Astrocyte (in vitro differentiated cells and primary cell): ENCODE data around the gene CNTRL. TPM values are rescaled to one million over a fixed set of nuclear protein-coding genes. Genes with fewer than 3 reads are reported as not detected.
"Not testable (repeated sequence)": the region's sequence is repeated elsewhere in the genome, so short reads cannot be mapped to it uniquely, and the experiment has no call there.

Source experiments
- DNase-seq: peaks from one replicate; pipeline ENCODE4 v3.0.0-alpha.2; 2010; ENCODE audit warnings: low read depth
- FAIRE-seq: peaks from 2 replicates; lab custom pipeline; 2011; peaks lifted over from hg19 to GRCh38; lab: Jason Lieb, UNC
- H2AFZ ChIP-seq: 2 replicates; pipeline ENCODE4 v1.6.0; 2012; ENCODE audit warnings: low read depth, low read length, inconsistent platforms
- H3K27ac ChIP-seq: 2 replicates; pipeline ENCODE4 v1.5.1; 2011; ENCODE audit warnings: low read depth, low read length, inconsistent platforms
- H3K27me3 ChIP-seq: 2 replicates; pipeline ENCODE4 v1.6.0; 2011; ENCODE audit warnings: low read length, inconsistent platforms; ENCODE audit not compliant: insufficient read depth
- H3K36me3 ChIP-seq: 2 replicates; pipeline ENCODE4 v1.5.1; 2011; ENCODE audit warnings: low read length, inconsistent platforms; ENCODE audit not compliant: insufficient read depth
- H3K4me1 ChIP-seq: 2 replicates; pipeline ENCODE4 v1.5.1; 2011; ENCODE audit warnings: low read length, inconsistent platforms; ENCODE audit not compliant: insufficient read depth
- H3K4me2 ChIP-seq: 2 replicates; pipeline ENCODE4 v1.6.0; 2012; ENCODE audit warnings: low read length, inconsistent platforms
- H3K4me3 ChIP-seq: 2 replicates; pipeline ENCODE4 v1.5.1; 2011; ENCODE audit warnings: low read depth, mild to moderate bottlenecking, low read length, inconsistent platforms; ENCODE audit not compliant: insufficient read depth
- H3K79me2 ChIP-seq: 2 replicates; pipeline ENCODE4 v1.6.0; 2012; ENCODE audit warnings: mild to moderate bottlenecking, low read length, inconsistent platforms; ENCODE audit not compliant: insufficient read depth
- H3K9ac ChIP-seq: 2 replicates; pipeline ENCODE4 v1.6.0; 2012; ENCODE audit warnings: mild to moderate bottlenecking, low read length, inconsistent platforms
- H3K9me3 ChIP-seq: 2 replicates; pipeline ENCODE4 v1.5.1; 2012; ENCODE audit warnings: low read depth, mild to moderate bottlenecking, low read length, inconsistent platforms; ENCODE audit not compliant: insufficient read depth
- H4K20me1 ChIP-seq: 2 replicates; pipeline ENCODE4 v1.6.0; 2012; ENCODE audit warnings: low read length, inconsistent platforms; ENCODE audit not compliant: insufficient read depth
- H3K27ac Mint-ChIP-seq: one replicate; pipeline ENCODE4 v1.8.0; 2021; ENCODE audit warnings: mild to moderate bottlenecking, mixed read lengths; ENCODE audit not compliant: unreplicated experiment
- H3K27me3 Mint-ChIP-seq: one replicate; pipeline ENCODE4 v1.8.0; 2021; ENCODE audit warnings: low read depth, mixed read lengths; ENCODE audit not compliant: unreplicated experiment
- H3K36me3 Mint-ChIP-seq: one replicate; pipeline ENCODE4 v1.8.0; 2021; ENCODE audit warnings: low read depth, mixed read lengths; ENCODE audit not compliant: unreplicated experiment
- H3K4me1 Mint-ChIP-seq: one replicate; pipeline ENCODE4 v1.8.0; 2021; ENCODE audit warnings: low read depth, mixed read lengths; ENCODE audit not compliant: unreplicated experiment
- H3K4me3 Mint-ChIP-seq: one replicate; pipeline ENCODE4 v1.8.0; 2021; ENCODE audit warnings: mild to moderate bottlenecking, moderate library complexity, mixed read lengths; ENCODE audit not compliant: unreplicated experiment
- H3K9me3 Mint-ChIP-seq: one replicate; pipeline ENCODE4 v1.8.0; 2021; ENCODE audit warnings: mild to moderate bottlenecking, mixed read lengths; ENCODE audit not compliant: unreplicated experiment
- EZH2 ChIP-seq: IDR thresholded peaks from 2 replicates; pipeline ENCODE4 v1.6.1; 2012; ENCODE audit warnings: mild to moderate bottlenecking, low read length, inconsistent platforms; ENCODE audit not compliant: insufficient read depth
- total RNA-seq: library from RNA; stranded (reverse); gene quantifications from 2 replicates; pipeline ENCODE4 v1.2.1, GENCODE V29; 2021
- TF ChIP-seq, protein P1 (sequence below): IDR thresholded peaks from 2 replicates; pipeline ENCODE4 v1.5.1; 2011; ENCODE audit warnings: low read depth, mild to moderate bottlenecking, inconsistent platforms, low read length, moderate library complexity; ENCODE audit not compliant: insufficient read depth

The CNTRL gene
- total RNA-seq, 1 donor from 2014 or later, result 4.4 TPM

DNA sequence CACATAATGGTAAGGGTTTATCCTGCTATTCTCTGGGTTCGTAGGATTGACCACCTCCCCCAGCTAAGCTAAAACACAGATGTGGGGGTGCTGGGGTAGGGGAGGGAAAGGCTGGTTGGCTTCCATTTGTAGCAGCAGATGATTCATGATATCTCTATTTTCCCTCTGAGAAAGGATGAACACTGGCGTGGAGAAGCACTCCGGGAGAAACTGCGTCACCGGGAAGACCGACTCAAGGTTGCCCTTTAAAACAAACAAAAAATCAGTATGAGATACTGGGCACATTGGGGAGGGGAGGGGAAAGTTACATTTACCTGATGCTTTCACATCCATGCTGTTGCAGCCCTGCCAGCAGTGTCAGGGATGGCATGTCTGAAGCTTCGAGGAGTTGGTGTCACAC lies 98.7 kb downstream of the CNTRL start:
- Histone ChIP-seq H2AFZ (no peak overlapping the region), H3K27me3 (no peaks in the 10 kb centered on the region), H3K27ac (no peak overlapping the region), H3K9me3 (no peaks in the 10 kb centered on the region), H3K9ac (no peak overlapping the region), H3K36me3 (peaks cover 25% of the 10 kb centered on the region), H3K79me2 (no peaks in the 10 kb centered on the region), H4K20me1 (peaks cover 4% of the 10 kb centered on the region), H3K4me2 (no peak overlapping the region), H3K4me1 (peaks cover 4% of the 10 kb centered on the region), H3K4me3 (no peak overlapping the region)
- Mint-ChIP-seq H3K9me3 (no peaks in the 10 kb centered on the region), H3K4me1 (peaks cover 8% of the 10 kb centered on the region), H3K4me3 (no peak overlapping the region), H3K27ac (no peak overlapping the region), H3K27me3 (no peaks in the 10 kb centered on the region), H3K36me3 (peaks cover 17% of the 10 kb centered on the region)
- no peak for TF ChIP-seq EZH2
- TF ChIP-seq, protein P1, sequence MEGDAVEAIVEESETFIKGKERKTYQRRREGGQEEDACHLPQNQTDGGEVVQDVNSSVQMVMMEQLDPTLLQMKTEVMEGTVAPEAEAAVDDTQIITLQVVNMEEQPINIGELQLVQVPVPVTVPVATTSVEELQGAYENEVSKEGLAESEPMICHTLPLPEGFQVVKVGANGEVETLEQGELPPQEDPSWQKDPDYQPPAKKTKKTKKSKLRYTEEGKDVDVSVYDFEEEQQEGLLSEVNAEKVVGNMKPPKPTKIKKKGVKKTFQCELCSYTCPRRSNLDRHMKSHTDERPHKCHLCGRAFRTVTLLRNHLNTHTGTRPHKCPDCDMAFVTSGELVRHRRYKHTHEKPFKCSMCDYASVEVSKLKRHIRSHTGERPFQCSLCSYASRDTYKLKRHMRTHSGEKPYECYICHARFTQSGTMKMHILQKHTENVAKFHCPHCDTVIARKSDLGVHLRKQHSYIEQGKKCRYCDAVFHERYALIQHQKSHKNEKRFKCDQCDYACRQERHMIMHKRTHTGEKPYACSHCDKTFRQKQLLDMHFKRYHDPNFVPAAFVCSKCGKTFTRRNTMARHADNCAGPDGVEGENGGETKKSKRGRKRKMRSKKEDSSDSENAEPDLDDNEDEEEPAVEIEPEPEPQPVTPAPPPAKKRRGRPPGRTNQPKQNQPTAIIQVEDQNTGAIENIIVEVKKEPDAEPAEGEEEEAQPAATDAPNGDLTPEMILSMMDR, result no peak
- DNase-seq (no peak), FAIRE-seq (no peak)

- Mint-ChIP-seq H3K36me3 (peaks cover 11% of the 10 kb centered on the region), H3K4me1 (peaks cover 15% of the 10 kb centered on the region), H3K4me3 (no peak overlapping the region), H3K27ac (no peak overlapping the region), H3K27me3 (no peaks in the 10 kb centered on the region), H3K9me3 (no peaks in the 10 kb centered on the region)
- Histone ChIP-seq H3K79me2 (peaks cover 33% of the 10 kb centered on the region), H3K4me1 (peaks cover 7% of the 10 kb centered on the region), H3K9ac (no peak overlapping the region), H3K27me3 (no peaks in the 10 kb centered on the region), H2AFZ (no peak overlapping the region), H3K36me3 (peaks cover 39% of the 10 kb centered on the region), H3K9me3 (no peaks in the 10 kb centered on the region), H3K4me3 (no peak overlapping the region), H3K27ac (no peak overlapping the region), H4K20me1 (peaks cover 38% of the 10 kb centered on the region), H3K4me2 (no peak overlapping the region)
- FAIRE-seq (no peak), DNase-seq (no peak)
- TF ChIP-seq, protein P1, result no peak
- no peak for TF ChIP-seq EZH2
Observed at GRCh38 chr9:121178676-121179372, 104.1 kb downstream of the CNTRL start.

DNA sequence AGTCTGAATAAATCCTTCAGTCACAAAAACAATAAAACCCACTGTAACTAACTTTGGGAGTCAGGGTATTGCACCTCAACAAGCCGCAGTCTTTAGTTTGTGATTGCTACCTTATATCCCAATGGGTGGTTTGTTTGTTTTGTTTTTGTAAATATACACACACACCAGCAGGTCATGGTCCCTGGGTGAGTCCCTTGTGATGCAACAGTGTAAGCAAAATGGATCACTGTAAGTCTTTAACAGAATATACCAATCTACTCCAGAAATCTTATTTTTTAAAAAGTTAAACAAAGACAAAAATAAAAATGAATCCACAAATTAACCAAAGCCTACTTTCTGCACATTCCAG lies 104.6 kb downstream of the CNTRL start:
- not testable (repeated sequence) for H3K4me3 Mint-ChIP-seq, H3K27ac ChIP-seq, H3K27me3 Mint-ChIP-seq, H3K9me3 Mint-ChIP-seq, H3K9ac ChIP-seq, DNase-seq, H3K9me3 ChIP-seq, H3K4me3 ChIP-seq, H3K4me1 ChIP-seq, H3K27me3 ChIP-seq, H2AFZ ChIP-seq, H3K27ac Mint-ChIP-seq, H3K4me2 ChIP-seq, FAIRE-seq
- Histone ChIP-seq H3K79me2 (peaks cover 38% of the 10 kb centered on the region), H3K36me3 (peaks cover 38% of the 10 kb centered on the region), H4K20me1 (peaks cover 43% of the 10 kb centered on the region)
- Mint-ChIP-seq H3K36me3 (peaks cover 11% of the 10 kb centered on the region), H3K4me1 (peaks cover 17% of the 10 kb centered on the region)
